ENCODE measurements around the gene MRNIP. TPM values are rescaled to one million over a fixed set of nuclear protein-coding genes. Genes with fewer than 3 reads are reported as not detected.
A peak's percentile ranks its signal among the peaks of the same experiment; 100 is the strongest.

MRNIP gene
- total RNA-seq, 1 donor from 2014 or later = 11.8 TPM

GRCh38 chr5:179900206-179900605, 41.6 kb upstream of the MRNIP start:
- Histone ChIP-seq H3K36me3 (ENCODE audit: control insufficient read depth, insufficient read depth, low read length) (peaks cover 38% of the 10 kb centered on the region), H3K27me3 (ENCODE audit: control insufficient read depth, insufficient read depth, low read length) (no peaks in the 10 kb centered on the region), H3K4me3 (ENCODE audit: low read depth, low read length) (no peak overlapping the region)
- no peak for TF ChIP-seq CTCF (IDR thresholded peaks at IDR 0.05; ENCODE audit: insufficient read depth, low read length, severe bottlenecking)
- no peak for DNase-seq (ENCODE audit: low read depth)
- FAIRE-seq = no peak

GRCh38 chr5:179895861-179896260, 37.2 kb upstream of the MRNIP start:
- Histone ChIP-seq H3K4me3 (ENCODE audit: low read depth, low read length) (no peak overlapping the region), H3K36me3 (ENCODE audit: control insufficient read depth, insufficient read depth, low read length) (peaks cover 53% of the 10 kb centered on the region), H3K27me3 (ENCODE audit: control insufficient read depth, insufficient read depth, low read length) (no peaks in the 10 kb centered on the region)
- DNase-seq (ENCODE audit: low read depth) = no peak
- TF ChIP-seq CTCF (IDR thresholded peaks at IDR 0.05; ENCODE audit: insufficient read depth, low read length, severe bottlenecking) = no peak
- peak; percentile 88 for FAIRE-seq

GRCh38 chr5:179893958-179894895, 35.6 kb upstream of the MRNIP start:
- no peak for TF ChIP-seq CTCF (IDR thresholded peaks at IDR 0.05; ENCODE audit: insufficient read depth, low read length, severe bottlenecking)
- H3K27me3 ChIP-seq (ENCODE audit: control insufficient read depth, insufficient read depth, low read length) = no peaks in the 10 kb centered on the region
- no peak for FAIRE-seq
- H3K4me3 ChIP-seq (ENCODE audit: low read depth, low read length) = no peak overlapping the region
- no peak for DNase-seq (ENCODE audit: low read depth)
- peaks cover 59% of the 10 kb centered on the region for H3K36me3 ChIP-seq (ENCODE audit: control insufficient read depth, insufficient read depth, low read length)

GRCh38 chr5:179893076-179893957, 34.7 kb upstream of the MRNIP start:
- Histone ChIP-seq H3K4me3 (ENCODE audit: low read depth, low read length) (no peak overlapping the region), H3K27me3 (ENCODE audit: control insufficient read depth, insufficient read depth, low read length) (no peaks in the 10 kb centered on the region), H3K36me3 (ENCODE audit: control insufficient read depth, insufficient read depth, low read length) (peaks cover 58% of the 10 kb centered on the region)
- no peak for FAIRE-seq
- TF ChIP-seq CTCF (IDR thresholded peaks at IDR 0.05; ENCODE audit: insufficient read depth, low read length, severe bottlenecking) = no peak
- no peak for DNase-seq (ENCODE audit: low read depth)

- no peaks in the 10 kb centered on the region for H3K27me3 ChIP-seq (ENCODE audit: control insufficient read depth, insufficient read depth, low read length)
- peak; percentile 88 for FAIRE-seq
- no peak for DNase-seq (ENCODE audit: low read depth)
- TF ChIP-seq CTCF (IDR thresholded peaks at IDR 0.05; ENCODE audit: insufficient read depth, low read length, severe bottlenecking) = no peak
- peaks cover 59% of the 10 kb centered on the region for H3K36me3 ChIP-seq (ENCODE audit: control insufficient read depth, insufficient read depth, low read length)
- H3K4me3 ChIP-seq (ENCODE audit: low read depth, low read length) = no peak overlapping the region
Measured at GRCh38 chr5:179892255-179892654, 33.6 kb upstream of the MRNIP start.
